ENCODE measurements around the gene SPSB4.

SPSB4 gene

GRCh38 chr3:141148169-141148568 lies 97.0 kb downstream of the SPSB4 start:
- TF ChIP-seq CTCF (IDR thresholded peaks at IDR 0.05), result no peak

GRCh38 chr3:141148770-141149169 lies 97.6 kb downstream of the SPSB4 start:
- no peaks in the 10 kb centered on the region for H3K27me3 ChIP-seq (ENCODE audit: control insufficient read depth, insufficient read depth, low read length)
- no peak overlapping the region for H2AFZ ChIP-seq
- no peak overlapping the region for H3K4me2 ChIP-seq (ENCODE audit: low read length)
- H3K9ac ChIP-seq, result no peak overlapping the region
- no peak overlapping the region for H3K4me3 ChIP-seq (ENCODE audit: low read depth, low read length)
- no peak overlapping the region for H3K27ac ChIP-seq
- no peaks in the 10 kb centered on the region for H3K79me2 ChIP-seq
- no peaks in the 10 kb centered on the region for H3K4me1 ChIP-seq
- no peaks in the 10 kb centered on the region for H3K9me3 ChIP-seq (ENCODE audit: control insufficient read depth, low read length)
- no peaks in the 10 kb centered on the region for H3K36me3 ChIP-seq (ENCODE audit: control insufficient read depth, insufficient read depth, low read length)
- TF ChIP-seq CTCF (IDR thresholded peaks at IDR 0.05), result no peak

More at GRCh38 chr3:141148169-141148568, 97.0 kb downstream of the SPSB4 start:
- Histone ChIP-seq H3K4me2 (ENCODE audit: low read length) (no peak overlapping the region), H3K4me3 (ENCODE audit: low read depth, low read length) (no peak overlapping the region), H3K79me2 (no peaks in the 10 kb centered on the region), H3K9me3 (ENCODE audit: control insufficient read depth, low read length) (no peaks in the 10 kb centered on the region), H3K27ac (no peak overlapping the region), H3K4me1 (no peaks in the 10 kb centered on the region), H3K36me3 (ENCODE audit: control insufficient read depth, insufficient read depth, low read length) (no peaks in the 10 kb centered on the region), H2AFZ (no peak overlapping the region), H3K9ac (no peak overlapping the region), H3K27me3 (ENCODE audit: control insufficient read depth, insufficient read depth, low read length) (no peaks in the 10 kb centered on the region)

- H3K4me2 ChIP-seq (ENCODE audit: low read length), result no peak overlapping the region
- H3K27ac ChIP-seq, result no peak overlapping the region
- no peaks in the 10 kb centered on the region for H3K9me3 ChIP-seq (ENCODE audit: control insufficient read depth, low read length)
- no peaks in the 10 kb centered on the region for H3K27me3 ChIP-seq (ENCODE audit: control insufficient read depth, insufficient read depth, low read length)
- no peak overlapping the region for H2AFZ ChIP-seq
- TF ChIP-seq CTCF (IDR thresholded peaks at IDR 0.05), result no peak
- no peaks in the 10 kb centered on the region for H3K79me2 ChIP-seq
- H3K4me3 ChIP-seq (ENCODE audit: low read depth, low read length), result no peak overlapping the region
- no peaks in the 10 kb centered on the region for H3K4me1 ChIP-seq
- no peaks in the 10 kb centered on the region for H3K36me3 ChIP-seq (ENCODE audit: control insufficient read depth, insufficient read depth, low read length)
- H3K9ac ChIP-seq, result no peak overlapping the region
Measured at GRCh38 chr3:141150081-141150830, 99.1 kb downstream of the SPSB4 start.

- TF ChIP-seq CTCF (IDR thresholded peaks at IDR 0.05), result no peak
- H3K27ac ChIP-seq, result no peak overlapping the region
Measured at GRCh38 chr3:141150931-141151330, 99.8 kb downstream of the SPSB4 start.

GRCh38 chr3:141151439-141151838 lies 100.3 kb downstream of the SPSB4 start:
- Histone ChIP-seq H3K79me2 (no peaks in the 10 kb centered on the region), H2AFZ (no peak overlapping the region), H3K9me3 (ENCODE audit: control insufficient read depth, low read length) (no peaks in the 10 kb centered on the region), H3K4me2 (ENCODE audit: low read length) (no peak overlapping the region), H3K27ac (no peak overlapping the region), H3K36me3 (ENCODE audit: control insufficient read depth, insufficient read depth, low read length) (no peaks in the 10 kb centered on the region), H3K27me3 (ENCODE audit: control insufficient read depth, insufficient read depth, low read length) (no peaks in the 10 kb centered on the region), H3K4me1 (no peaks in the 10 kb centered on the region), H3K9ac (no peak overlapping the region), H3K4me3 (ENCODE audit: low read depth, low read length) (no peak overlapping the region)
- TF ChIP-seq CTCF (IDR thresholded peaks at IDR 0.05), result no peak

More at GRCh38 chr3:141150931-141151330, 99.8 kb downstream of the SPSB4 start:
- Histone ChIP-seq H3K27me3 (ENCODE audit: control insufficient read depth, insufficient read depth, low read length) (no peaks in the 10 kb centered on the region), H3K9me3 (ENCODE audit: control insufficient read depth, low read length) (no peaks in the 10 kb centered on the region), H3K4me2 (ENCODE audit: low read length) (no peak overlapping the region), H3K4me3 (ENCODE audit: low read depth, low read length) (no peak overlapping the region), H3K79me2 (no peaks in the 10 kb centered on the region), H3K9ac (no peak overlapping the region), H2AFZ (no peak overlapping the region), H3K36me3 (ENCODE audit: control insufficient read depth, insufficient read depth, low read length) (no peaks in the 10 kb centered on the region), H3K4me1 (no peaks in the 10 kb centered on the region)

Data from parathyroid adenoma (tissue), 2 donors.